WERI-Rb-1 (cell line): ENCODE results near the gene DCAF11.
A peak's percentile ranks its signal among the peaks of the same experiment; 100 is the strongest.

ENCODE experiments used
- DNase-seq: peaks from one replicate; pipeline ENCODE4 v3.0.0-alpha.2; 2020
- H3K27ac ChIP-seq: fragments of 250-450 bp; sonication (Bioruptor Pico); 2 replicates; pipeline ENCODE4 v1.5.1; 2020; ENCODE audit warnings: mild to moderate bottlenecking, moderate library complexity
- H3K27me3 ChIP-seq: fragments of 250-450 bp; sonication (Bioruptor Pico); 2 replicates; pipeline ENCODE4 v1.5.1; 2021; ENCODE audit warnings: mild to moderate bottlenecking, low read depth, moderate library complexity; ENCODE audit not compliant: insufficient read depth, severe bottlenecking
- H3K36me3 ChIP-seq: fragments of 250-450 bp; sonication (Bioruptor Pico); 2 replicates; pipeline ENCODE4 v1.5.1; 2020; ENCODE audit warnings: mild to moderate bottlenecking, moderate library complexity
- H3K4me3 ChIP-seq: 2 replicates; pipeline ENCODE4 v1.5.1; 2011; ENCODE audit warnings: low read depth, mild to moderate bottlenecking, control low read depth, low read length
- H3K9me3 ChIP-seq: fragments of 250-450 bp; sonication (Bioruptor Pico); 2 replicates; pipeline ENCODE4 v1.5.1; 2021; ENCODE audit warnings: mild to moderate bottlenecking, moderate library complexity; ENCODE audit not compliant: severe bottlenecking
- TF ChIP-seq, protein P1 (sequence below): IDR thresholded peaks from 2 replicates; pipeline ENCODE4 v1.5.1; 2011; ENCODE audit warnings: low read depth, mild to moderate bottlenecking, control low read depth, inconsistent platforms, low read length

Gene DCAF11

DNA sequence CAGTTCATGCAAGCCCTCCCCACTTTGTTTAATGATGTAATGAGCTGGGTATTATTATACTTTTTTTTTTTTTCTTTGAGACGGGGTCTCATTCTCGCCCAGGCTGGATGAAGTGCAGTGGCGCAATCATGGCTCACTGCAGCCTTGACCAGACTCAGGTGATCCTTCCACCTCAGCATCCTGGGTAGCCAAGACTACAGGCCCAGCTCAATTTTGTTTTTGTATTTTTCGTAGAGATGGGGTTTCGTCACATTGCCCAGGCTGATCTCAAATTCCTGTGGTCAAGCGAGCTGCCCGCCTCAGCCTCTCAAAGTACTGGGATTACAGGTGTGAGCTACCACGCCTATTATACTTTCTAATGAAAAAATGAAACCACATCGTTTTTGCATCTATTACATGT, 4.5 kb upstream of the DCAF11 start:
- no peaks in the 10 kb centered on the region for H3K36me3 ChIP-seq
- H3K27me3 ChIP-seq: no peaks in the 10 kb centered on the region
- H3K9me3 ChIP-seq: no peaks in the 10 kb centered on the region

DNA sequence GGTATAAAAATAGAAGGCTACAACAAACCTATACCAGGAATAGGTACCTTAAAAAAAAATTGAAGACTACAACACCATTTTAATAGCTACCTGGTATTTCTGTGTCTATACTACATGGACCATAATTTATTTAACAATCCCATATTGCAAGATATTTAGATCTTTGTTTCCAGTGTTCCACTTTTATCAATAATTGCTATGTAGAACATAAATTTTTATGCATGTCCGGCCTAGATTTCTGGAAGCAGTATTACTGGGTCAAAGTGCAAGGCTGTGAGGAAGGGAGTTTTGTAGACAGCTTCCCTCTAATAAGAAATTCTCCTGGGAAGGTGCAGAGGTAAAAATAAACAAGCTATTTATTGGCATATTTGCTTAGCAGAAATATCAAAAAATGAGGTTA, 4.1 kb upstream of the DCAF11 start:
- TF ChIP-seq, protein P1, sequence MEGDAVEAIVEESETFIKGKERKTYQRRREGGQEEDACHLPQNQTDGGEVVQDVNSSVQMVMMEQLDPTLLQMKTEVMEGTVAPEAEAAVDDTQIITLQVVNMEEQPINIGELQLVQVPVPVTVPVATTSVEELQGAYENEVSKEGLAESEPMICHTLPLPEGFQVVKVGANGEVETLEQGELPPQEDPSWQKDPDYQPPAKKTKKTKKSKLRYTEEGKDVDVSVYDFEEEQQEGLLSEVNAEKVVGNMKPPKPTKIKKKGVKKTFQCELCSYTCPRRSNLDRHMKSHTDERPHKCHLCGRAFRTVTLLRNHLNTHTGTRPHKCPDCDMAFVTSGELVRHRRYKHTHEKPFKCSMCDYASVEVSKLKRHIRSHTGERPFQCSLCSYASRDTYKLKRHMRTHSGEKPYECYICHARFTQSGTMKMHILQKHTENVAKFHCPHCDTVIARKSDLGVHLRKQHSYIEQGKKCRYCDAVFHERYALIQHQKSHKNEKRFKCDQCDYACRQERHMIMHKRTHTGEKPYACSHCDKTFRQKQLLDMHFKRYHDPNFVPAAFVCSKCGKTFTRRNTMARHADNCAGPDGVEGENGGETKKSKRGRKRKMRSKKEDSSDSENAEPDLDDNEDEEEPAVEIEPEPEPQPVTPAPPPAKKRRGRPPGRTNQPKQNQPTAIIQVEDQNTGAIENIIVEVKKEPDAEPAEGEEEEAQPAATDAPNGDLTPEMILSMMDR: no peak
- no peak for DNase-seq
- Histone ChIP-seq H3K4me3 (no peak overlapping the region), H3K27ac (no peak overlapping the region), H3K36me3 (no peaks in the 10 kb centered on the region), H3K9me3 (no peaks in the 10 kb centered on the region), H3K27me3 (no peaks in the 10 kb centered on the region)

More for the DNA sequence above, 4.5 kb upstream of the DCAF11 start:
- no peak overlapping the region for H3K4me3 ChIP-seq
- TF ChIP-seq, protein P1: no peak
- no peak for DNase-seq
- H3K27ac ChIP-seq: no peak overlapping the region

DNA sequence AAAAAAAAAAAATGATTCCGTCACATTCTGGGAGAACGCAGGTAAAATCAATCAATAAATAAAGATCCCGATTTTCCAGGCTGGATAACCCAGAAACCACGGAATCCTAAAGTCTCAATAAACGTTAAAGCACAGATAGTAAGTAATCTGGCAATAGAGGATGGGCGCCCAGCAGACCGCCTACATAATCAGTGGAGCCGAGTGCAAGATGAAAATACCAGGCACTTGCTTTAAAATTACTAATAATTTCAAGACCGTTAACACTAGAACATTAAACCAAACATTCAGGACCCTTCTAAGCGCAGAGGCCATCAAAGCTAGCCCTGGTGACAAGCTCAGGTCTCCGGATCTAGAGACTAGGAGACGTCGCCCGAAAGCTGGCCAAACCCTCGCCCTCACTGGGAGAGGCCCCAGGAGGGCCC, 1.2 kb upstream of the DCAF11 start:
- H3K36me3 ChIP-seq: peaks cover 21% of the 10 kb centered on the region
- no peaks in the 10 kb centered on the region for H3K9me3 ChIP-seq
- no peak for DNase-seq
- no peaks in the 10 kb centered on the region for H3K27me3 ChIP-seq
- TF ChIP-seq, protein P1: no peak
- peak overlapping the region; percentile 97 for H3K27ac ChIP-seq
- peak overlapping the region; percentile 72 for H3K4me3 ChIP-seq

DNA sequence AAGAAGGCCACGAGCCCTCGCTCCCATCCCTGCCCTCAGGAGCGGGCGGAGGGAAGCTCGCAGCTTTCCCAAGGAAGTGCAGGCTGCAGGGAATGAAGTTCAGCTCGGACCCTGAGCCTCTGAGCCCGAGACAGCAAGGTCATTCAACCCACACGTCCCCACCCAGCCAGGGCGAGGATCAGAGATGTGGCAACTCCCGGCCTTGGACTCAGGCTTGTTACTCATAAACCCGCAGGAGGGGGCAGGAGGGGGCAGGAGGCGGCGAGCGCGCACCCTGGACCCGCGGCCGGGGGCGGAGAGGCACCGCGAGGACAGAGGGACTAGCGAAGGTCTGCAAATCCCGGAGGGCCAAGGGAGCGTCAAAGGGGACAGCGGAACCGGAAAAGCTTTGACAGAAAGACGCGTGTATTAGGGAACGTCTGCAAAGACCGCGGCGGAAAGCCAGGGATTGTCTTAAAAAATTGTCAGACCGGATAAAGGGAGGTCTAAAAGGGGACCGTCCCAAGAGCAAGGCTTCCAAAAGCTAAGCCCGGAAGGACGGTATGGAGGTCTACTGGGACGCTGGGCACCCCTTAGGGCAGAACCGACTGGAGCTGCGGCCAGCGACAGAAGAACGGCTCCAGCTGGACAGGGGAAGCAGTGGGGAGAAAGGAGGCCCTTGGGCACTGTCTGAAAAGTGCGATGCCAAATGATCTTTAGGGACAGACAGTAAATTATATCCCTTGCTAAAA, 611 bp upstream of the DCAF11 start:
- no peaks in the 10 kb centered on the region for H3K9me3 ChIP-seq
- peak; percentile 95 for DNase-seq
- H3K4me3 ChIP-seq: peak overlapping the region; percentile 72
- peak overlapping the region; percentile 97 for H3K27ac ChIP-seq
- peaks cover 27% of the 10 kb centered on the region for H3K36me3 ChIP-seq
- no peaks in the 10 kb centered on the region for H3K27me3 ChIP-seq
- TF ChIP-seq, protein P1: no peak

DNA sequence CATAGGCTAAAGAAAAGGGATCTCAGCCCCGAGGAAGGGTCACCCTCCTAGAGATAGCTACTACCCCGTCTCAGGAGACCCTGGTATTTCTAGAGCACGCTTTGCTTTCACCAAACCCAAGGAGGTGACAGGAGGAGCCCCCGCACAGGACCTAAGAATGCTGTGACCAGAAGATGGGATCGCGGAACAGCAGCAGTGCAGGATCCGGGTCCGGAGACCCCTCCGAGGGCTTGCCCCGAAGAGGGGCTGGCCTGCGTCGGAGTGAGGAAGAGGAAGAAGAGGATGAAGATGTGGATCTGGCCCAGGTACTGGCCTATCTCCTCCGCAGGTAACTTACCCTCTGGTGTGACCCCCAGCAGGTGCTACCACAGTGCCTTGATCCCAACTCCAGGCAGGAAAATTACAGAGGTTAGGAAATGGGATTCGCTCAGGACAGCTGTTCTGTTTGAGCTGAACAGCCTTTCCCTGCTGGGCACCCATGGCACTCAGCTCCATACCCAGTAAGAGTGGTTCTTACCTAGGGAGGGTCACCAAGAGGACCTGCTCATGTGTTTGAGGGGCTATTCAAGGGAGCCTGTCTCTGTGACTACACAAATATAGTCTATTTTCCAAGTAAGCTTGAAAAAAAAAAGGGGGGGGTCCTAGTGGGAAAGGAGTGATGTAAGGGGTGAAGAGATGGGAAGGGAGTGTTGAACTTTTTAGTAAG, 998 bp downstream of the DCAF11 start:
- Histone ChIP-seq H3K9me3 (no peaks in the 10 kb centered on the region), H3K27me3 (no peaks in the 10 kb centered on the region), H3K27ac (peak overlapping the region; percentile 45), H3K4me3 (peak overlapping the region; percentile 72), H3K36me3 (peaks cover 37% of the 10 kb centered on the region)
- no peak for DNase-seq
- TF ChIP-seq, protein P1: no peak
